ENCODE results near the gene ZNF24.

Gene ZNF24

DNA sequence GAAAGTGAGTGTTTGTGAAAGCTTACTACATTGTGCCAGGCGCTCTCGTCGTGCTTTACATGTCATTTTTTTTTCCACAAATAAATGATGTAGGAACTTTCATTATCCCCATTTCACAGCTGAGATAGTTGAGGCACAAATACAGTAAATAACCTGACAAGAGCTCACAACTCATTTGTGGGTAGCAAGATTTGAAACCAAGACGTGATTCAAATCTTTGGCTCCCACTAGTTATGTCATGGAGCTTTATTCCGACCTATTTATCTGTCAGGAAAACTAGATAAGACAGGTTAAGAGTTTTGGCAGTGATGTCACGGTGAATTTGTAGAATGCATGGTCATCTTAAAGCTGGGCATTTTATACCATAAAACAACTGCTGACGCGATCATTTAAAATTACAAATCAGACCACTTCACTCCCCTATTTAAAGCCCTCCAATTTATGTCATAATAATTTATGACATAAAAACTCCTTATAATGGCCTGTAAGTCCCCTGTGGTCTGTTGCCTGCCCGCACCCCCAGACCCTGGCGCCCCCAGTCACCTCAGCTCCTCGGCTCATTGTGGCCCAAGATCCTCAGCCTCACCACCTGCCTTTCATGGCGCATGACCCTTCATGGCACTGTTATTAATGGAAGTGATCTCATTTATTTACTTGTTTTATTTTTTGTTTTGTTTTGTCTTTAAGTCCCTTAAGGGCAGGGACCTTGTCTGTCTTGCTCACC, 678 bp upstream of the ZNF24 start:
- Histone ChIP-seq H3K4me1 (peaks cover 0 to 42% (median 27%) of the 10 kb centered on the region in 4 donors), H3K9me3 (no peaks in the 10 kb centered on the region), H3K27me3 (no peaks in the 10 kb centered on the region), H3K27ac (peak overlapping the region; percentile 99 to 100), H3K4me3 (peak overlapping the region; percentile 94 to 95), H3K36me3 (peaks cover 4 to 7% (median 7%) of the 10 kb centered on the region in 3 donors)
- TF ChIP-seq, protein P1, sequence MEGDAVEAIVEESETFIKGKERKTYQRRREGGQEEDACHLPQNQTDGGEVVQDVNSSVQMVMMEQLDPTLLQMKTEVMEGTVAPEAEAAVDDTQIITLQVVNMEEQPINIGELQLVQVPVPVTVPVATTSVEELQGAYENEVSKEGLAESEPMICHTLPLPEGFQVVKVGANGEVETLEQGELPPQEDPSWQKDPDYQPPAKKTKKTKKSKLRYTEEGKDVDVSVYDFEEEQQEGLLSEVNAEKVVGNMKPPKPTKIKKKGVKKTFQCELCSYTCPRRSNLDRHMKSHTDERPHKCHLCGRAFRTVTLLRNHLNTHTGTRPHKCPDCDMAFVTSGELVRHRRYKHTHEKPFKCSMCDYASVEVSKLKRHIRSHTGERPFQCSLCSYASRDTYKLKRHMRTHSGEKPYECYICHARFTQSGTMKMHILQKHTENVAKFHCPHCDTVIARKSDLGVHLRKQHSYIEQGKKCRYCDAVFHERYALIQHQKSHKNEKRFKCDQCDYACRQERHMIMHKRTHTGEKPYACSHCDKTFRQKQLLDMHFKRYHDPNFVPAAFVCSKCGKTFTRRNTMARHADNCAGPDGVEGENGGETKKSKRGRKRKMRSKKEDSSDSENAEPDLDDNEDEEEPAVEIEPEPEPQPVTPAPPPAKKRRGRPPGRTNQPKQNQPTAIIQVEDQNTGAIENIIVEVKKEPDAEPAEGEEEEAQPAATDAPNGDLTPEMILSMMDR (IDR thresholded peaks at IDR 0.05), result no peak
- intact Hi-C loops (cut with DNase I; ENCODE audit: low total_unique reads), result loop anchor here (2.0 to 5.0 kb wide), 2 partner anchors 53 to 104 kb away; partner anchors contain the start of genes ZNF397 and ZSCAN30
- DNase-seq, result no peak

DNA sequence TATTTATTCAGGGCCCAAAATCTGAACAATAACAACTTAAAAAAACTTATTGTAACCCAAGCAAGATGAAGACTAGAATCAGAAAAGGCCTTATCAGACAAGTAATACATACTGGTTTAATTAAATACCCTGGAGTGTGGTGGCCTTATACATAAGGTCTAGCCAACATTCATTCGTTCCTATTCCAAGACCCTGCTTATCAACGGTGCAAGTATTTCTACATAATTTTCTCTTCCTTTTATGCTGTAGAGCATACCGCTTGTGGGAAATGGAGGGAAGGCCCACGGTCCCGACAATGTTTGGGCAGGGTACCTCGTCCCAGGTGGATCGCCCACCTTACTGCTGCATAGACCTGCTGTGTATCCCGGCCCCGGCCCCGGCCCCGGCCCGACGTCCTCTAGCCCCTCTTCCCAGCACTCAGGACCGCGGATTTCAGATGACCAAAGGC, 708 bp downstream of the ZNF24 start:
- Histone ChIP-seq H3K9me3 (no peaks in the 10 kb centered on the region), H3K27ac (peak overlapping the region; percentile 99 to 100), H3K4me3 (peak overlapping the region; percentile 94 to 95), H3K36me3 (peaks cover 18 to 21% (median 21%) of the 10 kb centered on the region in 3 donors), H3K27me3 (no peaks in the 10 kb centered on the region), H3K4me1 (peaks cover 0 to 49% (median 27%) of the 10 kb centered on the region in 4 donors)
- intact Hi-C loops (cut with DNase I; ENCODE audit: low total_unique reads), result loop anchor here (5.0 kb wide), 1 partner anchor 51 kb away; the partner anchor contains the start of gene ZSCAN30
- no peak for DNase-seq
- TF ChIP-seq, protein P1 (IDR thresholded peaks at IDR 0.05), result no peak

DNA sequence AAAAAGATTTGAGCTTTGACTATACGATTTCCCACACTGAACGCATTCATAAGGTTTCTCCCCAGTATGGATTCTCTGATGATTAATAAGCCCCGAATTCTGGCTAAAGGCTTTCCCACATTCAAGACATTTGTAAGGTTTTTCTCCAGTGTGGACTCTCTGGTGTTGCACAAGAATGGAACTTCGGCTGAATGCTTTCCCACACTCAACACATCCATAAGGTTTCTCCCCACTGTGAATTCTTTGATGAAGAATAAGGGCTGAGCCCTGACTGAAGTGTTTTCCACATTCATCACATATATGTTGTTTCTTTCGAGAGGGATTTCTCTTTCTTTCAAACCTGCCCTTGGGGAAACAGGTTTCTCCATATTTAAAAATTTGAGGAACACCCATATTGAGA, 6.9 kb downstream of the ZNF24 start:
- intact Hi-C loops (cut with DNase I; ENCODE audit: low total_unique reads), result loop anchor here (5.0 kb wide), 1 partner anchor 1925 kb away; no protein-coding TSS in a partner anchor
- peaks cover 0 to 38% (median 16%) of the 10 kb centered on the region in 4 donors for H3K4me1 ChIP-seq
- TF ChIP-seq, protein P1 (IDR thresholded peaks at IDR 0.05), result no peak

DNA sequence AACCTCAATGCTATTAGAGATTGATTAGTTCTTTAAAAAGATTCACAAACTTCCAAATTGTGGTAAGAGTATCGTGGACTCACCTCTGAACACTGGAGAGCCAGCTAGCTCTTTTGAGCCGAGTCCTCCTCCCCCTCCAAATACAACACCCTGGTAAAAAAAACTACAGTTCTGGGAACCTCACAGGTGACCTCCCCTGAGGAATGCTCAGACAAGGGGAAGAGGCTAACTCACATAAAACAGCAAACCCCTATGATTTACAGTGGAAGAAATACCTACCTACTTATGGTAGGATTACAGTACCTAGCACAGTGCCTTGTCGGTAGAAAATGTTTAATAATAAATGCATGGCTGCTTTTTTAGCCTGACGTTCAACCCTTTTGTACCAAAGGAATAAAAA, 8.4 kb downstream of the ZNF24 start:
- Histone ChIP-seq H3K9me3 (no peaks in the 10 kb centered on the region), H3K4me1 (peaks cover 0 to 24% (median 6%) of the 10 kb centered on the region in 4 donors), H3K36me3 (peaks cover 74 to 94% (median 82%) of the 10 kb centered on the region in 3 donors), H3K27ac (no peak overlapping the region), H3K4me3 (no peak overlapping the region), H3K27me3 (no peaks in the 10 kb centered on the region)
- TF ChIP-seq, protein P1 (IDR thresholded peaks at IDR 0.05), result no peak
- intact Hi-C loops (cut with DNase I; ENCODE audit: low total_unique reads), result loop anchor here (5.0 kb wide), 1 partner anchor 1924 kb away; no protein-coding TSS in a partner anchor
- no peak for DNase-seq

More for the DNA sequence above, 6.9 kb downstream of the ZNF24 start:
- H3K9me3 ChIP-seq, result no peaks in the 10 kb centered on the region
- peaks cover 71 to 83% (median 74%) of the 10 kb centered on the region in 3 donors for H3K36me3 ChIP-seq
- no peak overlapping the region for H3K4me3 ChIP-seq
- no peaks in the 10 kb centered on the region for H3K27me3 ChIP-seq
- H3K27ac ChIP-seq, result no peak overlapping the region
- DNase-seq, result no peak

DNA sequence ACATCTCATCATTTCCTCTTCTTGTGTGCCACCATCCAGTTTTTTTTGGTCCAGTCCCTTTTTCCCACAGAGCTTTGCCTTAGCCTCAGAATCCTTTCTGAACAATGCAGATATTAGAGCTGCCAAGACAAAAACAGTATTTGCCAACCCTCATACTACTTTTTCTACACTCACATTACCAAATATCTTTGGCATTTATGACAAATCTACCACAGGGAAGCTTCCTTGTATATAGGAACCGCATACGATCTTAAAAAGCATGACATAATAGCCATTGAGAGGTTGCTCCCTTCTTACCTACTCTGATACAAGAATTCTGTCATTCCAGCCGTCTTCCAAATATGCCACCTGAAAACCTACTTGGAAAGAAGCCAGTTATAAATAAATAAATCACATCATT, 9.4 kb downstream of the ZNF24 start:
- H3K27ac ChIP-seq, result no peak overlapping the region
- intact Hi-C loops (cut with DNase I; ENCODE audit: low total_unique reads), result loop anchor here (5.0 kb wide), 1 partner anchor 1923 kb away; no protein-coding TSS in a partner anchor
- TF ChIP-seq, protein P1 (IDR thresholded peaks at IDR 0.05), result no peak
- no peaks in the 10 kb centered on the region for H3K9me3 ChIP-seq
- DNase-seq, result no peak
- H3K36me3 ChIP-seq, result peaks cover 69 to 86% (median 75%) of the 10 kb centered on the region in 3 donors
- no peak overlapping the region for H3K4me3 ChIP-seq
- H3K27me3 ChIP-seq, result no peaks in the 10 kb centered on the region
- H3K4me1 ChIP-seq, result peaks cover 0 to 24% (median 4%) of the 10 kb centered on the region in 4 donors

Measured in tibial artery (tissue), 4 donors.